HG02623 (cell line): ENCODE measurements around the gene ABL1.
"Not testable (repeated sequence)": the region's sequence is repeated elsewhere in the genome, so short reads cannot be mapped to it uniquely, and the experiment has no call there.

ENCODE experiments used
- ATAC-seq: cut with Tn5 transposase; IDR thresholded peaks from one replicate; pipeline ENCODE4 v1.9.1; 2021; ENCODE audit warnings: moderate library complexity; ENCODE audit not compliant: unreplicated experiment

Gene ABL1

GRCh38 chr9:130901498-130902203 is 66.6 kb downstream of the ABL1 start:
- no peak for ATAC-seq

- ATAC-seq = no peak
Measured at GRCh38 chr9:130902204-130903185, 67.4 kb downstream of the ABL1 start.

GRCh38 chr9:130903194-130904069 is 68.4 kb downstream of the ABL1 start:
- no peak for ATAC-seq

GRCh38 chr9:130904070-130905044 is 69.3 kb downstream of the ABL1 start:
- no peak for ATAC-seq

GRCh38 chr9:130905125-130905901 is 70.3 kb downstream of the ABL1 start:
- ATAC-seq = no peak

GRCh38 chr9:130905902-130906734 is 71.1 kb downstream of the ABL1 start:
- no peak for ATAC-seq

GRCh38 chr9:130906735-130907416 is 71.8 kb downstream of the ABL1 start:
- ATAC-seq = no peak

- ATAC-seq = no peak
Measured at GRCh38 chr9:130908146-130908877, 73.3 kb downstream of the ABL1 start.

- no peak for ATAC-seq
Measured at GRCh38 chr9:130908878-130909355, 73.9 kb downstream of the ABL1 start.

- ATAC-seq = not testable (repeated sequence)
Measured at GRCh38 chr9:130910041-130910440, 75.0 kb downstream of the ABL1 start.

- not testable (repeated sequence) for ATAC-seq
Measured at GRCh38 chr9:130910670-130911069, 75.6 kb downstream of the ABL1 start.

- ATAC-seq = no peak
Measured at GRCh38 chr9:130911254-130912049, 76.4 kb downstream of the ABL1 start.

GRCh38 chr9:130912932-130913598 is 78.0 kb downstream of the ABL1 start:
- ATAC-seq = no peak

- ATAC-seq = no peak
Measured at GRCh38 chr9:130913599-130914416, 78.8 kb downstream of the ABL1 start.
